A549 (cell line): ENCODE data around the gene MAP3K5. TPM values are rescaled to one million over a fixed set of nuclear protein-coding genes. Genes with fewer than 3 reads are reported as not detected.

Experiments
- ATAC-seq, 2 experiments: fragments of 200-7000 bp in 1 of 2; fragments of >200 bp in 1 of 2; cut with Nextera tagmentation in 1 of 2; cut with Tn5 transposase in 1 of 2; 3 replicates each; pipeline versions ENCODE4 v1.8.0 to v1.9.1; 2018 to 2020; ENCODE audit warnings: mild to moderate bottlenecking in 1 of 2, moderate library complexity in 1 of 2
- CTCF ChIA-PET: fragments of 300-600 bp; sonication (Branson Sonifier 250); formaldehyde crosslinking; extraction: SDS; loops from one replicate; lab custom pipeline; 2021; ENCODE audit warnings: antibody characterized with exemption, inconsistent platforms; lab: Yijun Ruan, JAX
- POLR2A ChIA-PET: fragments of 350-600 bp; formaldehyde crosslinking; extraction: SDS; loops from one replicate; lab custom pipeline; 2021; ENCODE audit warnings: antibody characterized with exemption, inconsistent platforms; lab: Yijun Ruan, JAX
- DNase-seq, 2 experiments: peaks; one replicate each; pipeline versions ENCODE4 v3.0.0 to v3.0.0-alpha.2; 2011 to 2016; ENCODE audit warnings: low read depth in 1 of 2, low spot score in 1 of 2
- FAIRE-seq: peaks from 2 replicates; lab custom pipeline; 2011; peaks lifted over from hg19 to GRCh38; lab: Jason Lieb, UNC
- H3K27ac ChIP-seq, 2 experiments: fragments of >200 bp; sonication (Bioruptor Twin); formaldehyde crosslinking; 3 replicates each; pipeline ENCODE4 v1.5.1; 2016 to 2017
- H3K4me1 ChIP-seq: fragments of >200 bp; sonication (Bioruptor Twin); formaldehyde crosslinking; 3 replicates; pipeline ENCODE4 v1.6.1; 2016
- H3K4me2 ChIP-seq: fragments of >200 bp; sonication (Bioruptor Twin); formaldehyde crosslinking; 3 replicates; pipeline ENCODE4 v1.6.1; 2016
- H3K4me3 ChIP-seq: fragments of >200 bp; sonication (Bioruptor Twin); formaldehyde crosslinking; 3 replicates; pipeline ENCODE4 v1.5.1; 2016
- H3K9me3 ChIP-seq: fragments of >200 bp; sonication (Bioruptor Twin); formaldehyde crosslinking; 3 replicates; pipeline ENCODE4 v1.6.1; 2016
- BCL3 ChIP-seq: fragments of >200 bp; sonication (Bioruptor Twin); formaldehyde crosslinking; IDR thresholded peaks from 3 replicates; pipeline ENCODE4 v1.6.1; 2016
- CTCF ChIP-seq: fragments of >200 bp; sonication (Bioruptor Twin); formaldehyde crosslinking; IDR thresholded peaks from 3 replicates; pipeline ENCODE4 v1.5.1; 2016
- ELK1 ChIP-seq: fragments of 150-350 bp; IDR thresholded peaks from 2 replicates; pipeline ENCODE4 v1.6.1; 2014; ENCODE audit warnings: low read depth, mild to moderate bottlenecking, low read length
- FOSB ChIP-seq: fragments of 250-450 bp; sonication (Bioruptor Pico); IDR thresholded peaks from 2 replicates; pipeline ENCODE4 v1.5.0; 2020; ENCODE audit warnings: mild to moderate bottlenecking, moderate library complexity
- FOSL2 ChIP-seq, 2 experiments: fragments of 450-650 bp in 1 of 2; fragments of >200 bp in 1 of 2; sonication (Bioruptor Twin) in 1 of 2; formaldehyde crosslinking; IDR thresholded peaks; 2 replicates each; pipeline versions ENCODE4 v1.5.0 to v1.6.1; 2016 to 2020; ENCODE audit warnings: mild to moderate bottlenecking in 1 of 2, moderate library complexity in 1 of 2
- HDAC2 ChIP-seq: fragments of 200-600 bp; sonication (generic); IDR thresholded peaks from 2 replicates; pipeline ENCODE4 v1.6.1; 2016
- HEYL ChIP-seq: fragments of 250-450 bp; sonication (Bioruptor Pico); IDR thresholded peaks from 2 replicates; pipeline ENCODE4 v1.8.0; 2021; ENCODE audit warnings: mild to moderate bottlenecking, moderate library complexity
- HOXB5 ChIP-seq: fragments of 250-450 bp; sonication (Bioruptor Pico); IDR thresholded peaks from 2 replicates; pipeline ENCODE4 v1.5.0; 2020; ENCODE audit warnings: mild to moderate bottlenecking, moderate library complexity
- JUN ChIP-seq, 2 experiments: fragments of >200 bp; sonication (Bioruptor Twin); formaldehyde crosslinking; IDR thresholded peaks; 2 replicates in 1 of 2; 3 replicates in 1 of 2; pipeline ENCODE4 v1.6.1; 2016 to 2017
- MAX ChIP-seq: IDR thresholded peaks from 2 replicates; pipeline ENCODE4 v1.6.1; 2012
- MYC ChIP-seq: IDR thresholded peaks from 2 replicates; pipeline ENCODE4 v1.6.1; 2012; ENCODE audit warnings: mild to moderate bottlenecking, inconsistent platforms, low read length, improper control_type of control experiment, borderline replicate concordance
- NFE2L2 ChIP-seq: fragments of 150-350 bp; conservative IDR thresholded peaks from 2 replicates; pipeline ENCODE4 v1.6.1; 2014; ENCODE audit warnings: low read length
- PHF8 ChIP-seq: fragments of 200-600 bp; sonication (generic); IDR thresholded peaks from 2 replicates; pipeline ENCODE4 v1.6.1; 2016; ENCODE audit warnings: low read depth, mild to moderate bottlenecking, antibody characterized with exemption, moderate library complexity, borderline replicate concordance
- POLR2A ChIP-seq: IDR thresholded peaks from 2 replicates; pipeline ENCODE4 v1.6.1; 2012; ENCODE audit warnings: mild to moderate bottlenecking, low read length
- RAD21 ChIP-seq, 2 experiments: fragments of >200 bp in 1 of 2; sonication (Bioruptor Twin) in 1 of 2; formaldehyde crosslinking in 1 of 2; IDR thresholded peaks in 1 of 2; conservative IDR thresholded peaks in 1 of 2; 2 replicates in 1 of 2; 3 replicates in 1 of 2; pipeline ENCODE4 v1.6.1; 2012 to 2018; ENCODE audit warnings: inconsistent platforms in 1 of 2
- RNF2 ChIP-seq: fragments of 200-600 bp; sonication (generic); IDR thresholded peaks from 2 replicates; pipeline ENCODE4 v1.6.1; 2016; ENCODE audit warnings: low read depth, mild to moderate bottlenecking, antibody characterized with exemption, moderate library complexity, borderline replicate concordance
- SMC3 ChIP-seq: fragments of >200 bp; sonication (Bioruptor Twin); formaldehyde crosslinking; IDR thresholded peaks from 3 replicates; pipeline ENCODE4 v1.6.1; 2018; ENCODE audit warnings: inconsistent platforms
- USF2 ChIP-seq: fragments of 450-650 bp; IDR thresholded peaks from 2 replicates; pipeline ENCODE4 v1.6.1; 2014; ENCODE audit warnings: antibody characterized with exemption
- ZSCAN20 ChIP-seq: fragments of 250-450 bp; sonication (Bioruptor Pico); IDR thresholded peaks from 2 replicates; pipeline ENCODE4 v1.8.0; 2022; ENCODE audit warnings: mild to moderate bottlenecking, moderate library complexity
- WGBS: methylation state at CpG from one replicate; pipeline ENCODE4 v1.1.6; 2017; ENCODE audit errors: missing lambda C conversion rate; 5-methylcytosine and 5-hydroxymethylcytosine counted together
- polyA plus RNA-seq, 4 experiments: library from polyadenylated mRNA; depleted of rRNA in 3 of 4; stranded (reverse); fragments of >200 nt; fragmentation: RNase III in 1 of 4; extraction: RNeasy Plus Mini Kit Qiagen cat#74134 plus additional on column Dnase treatment in 1 of 4; gene quantifications; 2 replicates in 3 of 4; 3 replicates in 1 of 4; pipeline ENCODE4 v1.2.3, GENCODE V29; 2011 to 2017

MAP3K5 gene
- polyA plus RNA-seq, 2 of the 4 experiments (the other 2 are of a cell fraction) = 2.1 to 4.1 TPM

- ATAC-seq = no peak; a peak in 1 of 6 replicates
- no peak for FAIRE-seq
- DNase-seq = no peak
- H3K9me3 ChIP-seq = no peaks in the 10 kb centered on the region
- H3K4me2 ChIP-seq = peak overlapping the region; percentile 88
- H3K27ac ChIP-seq = peak overlapping the region; percentile 87 to 97
- ChIA-PET CTCF (interaction anchor here (0.9 to 1.4 kb wide), 5 partner anchors 12 to 190 kb away, joined by 3 to 4 read pairs (median 3); partner anchors contain the start of genes MAP3K5 and SLC35D3), POLR2A (interaction anchor here (0.6 to 1.0 kb wide), 2 partner anchors 27 to 190 kb away, joined by 3 read pairs; no protein-coding TSS in a partner anchor)
- TF ChIP-seq SMC3 (no peak), FOSB (CRISPR knock-in tag) (no peak)
- WGBS = 70% methylated on average over 7 of the region's 31 CpGs
- no peaks in the 10 kb centered on the region for H3K4me1 ChIP-seq
- H3K4me3 ChIP-seq = peak overlapping the region; percentile 73
These were observed 30.9 kb upstream of the MAP3K5 start for GRCh38 chr6:136823128-136823660.

- H3K9me3 ChIP-seq = no peaks in the 10 kb centered on the region
- ChIA-PET CTCF (interaction anchor here (0.5 to 1.4 kb wide), 3 partner anchors 12 to 151 kb away, joined by 3 to 4 read pairs (median 3); partner anchors contain the start of gene SLC35D3), POLR2A (interaction anchor here (0.6 to 1.0 kb wide), 3 partner anchors 28 to 215 kb away, joined by 3 read pairs; no protein-coding TSS in a partner anchor)
- H3K4me3 ChIP-seq = peak within 1 kb of the TSS; percentile 73
- peak within 1 kb of the TSS; percentile 87 to 97 for H3K27ac ChIP-seq
- TF ChIP-seq MAX (peak; percentile 82), USF2 (peak; percentile 90), BCL3 (peak; percentile 43; the same call in 1 of the 3 replicates), SMC3 (peak; percentile 49; the same call in 2 of the 3 replicates), POLR2A (peak; percentile 69), RAD21 (conservative IDR thresholded peaks at IDR 0.05 in 1 of 2, IDR thresholded peaks at IDR 0.05 in 1 of 2) (peak in 1 of 2 experiments; percentile 35; a peak in 2 of 5 replicates), FOSL2 (IDR thresholded peaks at IDR 0.05) (no peak), FOSL2 (CRISPR knock-in tag; IDR thresholded peaks at IDR 0.05) (no peak), PHF8 (peak; percentile 92), JUN (IDR thresholded peaks at IDR 0.05) (peak; percentile 41 to 80; a peak in 3 of 5 replicates), RNF2 (no peak), CTCF (peak; percentile 48), HDAC2 (no peak)
- ATAC-seq (peak; percentile 97), DNase-seq (peak; percentile 66 to 89), FAIRE-seq (no peak)
- WGBS = under 1% methylated on average over 26 of the region's 78 CpGs
- no peaks in the 10 kb centered on the region for H3K4me1 ChIP-seq
- H3K4me2 ChIP-seq = peak within 1 kb of the TSS; percentile 88
These were observed 30.3 kb upstream of the MAP3K5 start, which contains the start of gene PEX7 for GRCh38 chr6:136822376-136823127. TSS of gene PEX7 (plus strand) at chr6:136822592. CDS start at chr6:136822666, 74 bp downstream.

- no peaks in the 10 kb centered on the region for H3K4me1 ChIP-seq
- no peak for FAIRE-seq
- WGBS = 4% methylated on average over 11 of the region's 11 CpGs
- DNase-seq = peak in 1 of 2 experiments; percentile 3
- peak overlapping the region; percentile 73 for H3K4me3 ChIP-seq
- ChIA-PET CTCF (interaction anchor here (0.5 to 1.4 kb wide), 3 partner anchors 13 to 151 kb away, joined by 3 to 4 read pairs (median 3); partner anchors contain the start of gene SLC35D3), POLR2A (interaction anchor here (0.9 to 1.0 kb wide), 2 partner anchors 192 to 215 kb away, joined by 3 read pairs; no protein-coding TSS in a partner anchor)
- peak in 1 of 2 experiments; percentile 9; a peak in 2 of 6 replicates for ATAC-seq
- peak overlapping the region; percentile 86 for H3K4me2 ChIP-seq
- H3K9me3 ChIP-seq = no peaks in the 10 kb centered on the region
- H3K27ac ChIP-seq = peak overlapping the region; percentile 87 to 97
- TF ChIP-seq HEYL (CRISPR knock-in tag) = no peak
- no peak for TF ChIP-seq USF2
- no peak for TF ChIP-seq RNF2
- no peak for TF ChIP-seq CTCF
- TF ChIP-seq MYC = no peak
- no peak for TF ChIP-seq NFE2L2
- no peak for TF ChIP-seq PHF8
- no peak for TF ChIP-seq ZSCAN20
- no peak for TF ChIP-seq ELK1
- TF ChIP-seq RAD21 (conservative IDR thresholded peaks at IDR 0.05 in 1 of 2, IDR thresholded peaks at IDR 0.05 in 1 of 2) = no peak
- TF ChIP-seq HOXB5 = no peak
These were observed 29.7 kb upstream of the MAP3K5 start for GRCh38 chr6:136822046-136822375.
